IMR-90 (cell line): Measurements from ENCODE around the gene PRLH. TPM values are rescaled to one million over a fixed set of nuclear protein-coding genes. Genes with fewer than 3 reads are reported as not detected.
A peak's percentile ranks its signal among the peaks of the same experiment; 100 is the strongest.

ENCODE experiments used
- ATAC-seq: fragments of 200-7000 bp; cut with Tn5 transposase; 2 replicates; pipeline ENCODE4 v1.9.1; 2020; ENCODE audit warnings: low read depth, mild to moderate bottlenecking, moderate library complexity
- BruUV-seq: library from RNA; stranded (reverse); fragments of 400-500 nt; replicated peaks from 2 replicates; lab custom pipeline; 2021; lab: Mats Ljungman, UMichigan
- CTCF ChIA-PET: fragments of 300-600 bp; formaldehyde crosslinking; extraction: SDS; loops from one replicate; lab custom pipeline; 2021; ENCODE audit warnings: antibody characterized with exemption; lab: Yijun Ruan, JAX
- POLR2A ChIA-PET: fragments of 300-600 bp; sonication (Branson Sonifier 250); formaldehyde crosslinking; loops from one replicate; lab custom pipeline; 2022; ENCODE audit warnings: antibody characterized with exemption; ENCODE audit not compliant: unreplicated experiment; lab: Charles Lee
- DNase-seq: peaks from one replicate; pipeline ENCODE4 v3.0.0; 2013
- H2AFZ ChIP-seq: replicated peaks from 2 replicates; pipeline ENCODE3; 2013; ENCODE audit warnings: low read length, mild to moderate bottlenecking; ENCODE audit not compliant: poor library complexity
- H2AK5ac ChIP-seq: 2 replicates; pipeline ENCODE4 v1.6.1; 2013; ENCODE audit warnings: low read depth, low read length, inconsistent platforms
- H2AK9ac ChIP-seq: replicated peaks from 2 replicates; pipeline ENCODE3; 2013; ENCODE audit warnings: mild to moderate bottlenecking, low read depth, low read length, moderate library complexity; ENCODE audit not compliant: poor library complexity
- H2BK120ac ChIP-seq: 2 replicates; pipeline ENCODE4 v1.6.1; 2013; ENCODE audit warnings: low read depth, low read length, inconsistent platforms
- H2BK15ac ChIP-seq: 3 replicates; pipeline ENCODE4 v1.6.1; 2013; ENCODE audit warnings: low read depth, low read length, inconsistent platforms
- H2BK20ac ChIP-seq: 2 replicates; pipeline ENCODE4 v1.6.1; 2013; ENCODE audit warnings: low read depth, mild to moderate bottlenecking, inconsistent platforms, low read length, moderate library complexity
- H2BK5ac ChIP-seq: 2 replicates; pipeline ENCODE4 v1.6.1; 2013; ENCODE audit warnings: mild to moderate bottlenecking, low read depth, low read length, inconsistent platforms; ENCODE audit not compliant: poor library complexity, severe bottlenecking
- H3K14ac ChIP-seq: replicated peaks from 2 replicates; pipeline ENCODE4 v1.6.1; 2013; ENCODE audit warnings: low read depth, low read length, inconsistent platforms
- H3K18ac ChIP-seq: 2 replicates; pipeline ENCODE4 v1.6.1; 2013; ENCODE audit warnings: low read depth, low read length, control low read depth
- H3K23ac ChIP-seq: 2 replicates; pipeline ENCODE4 v1.6.1; 2013; ENCODE audit warnings: low read depth, low read length, inconsistent platforms
- H3K27ac ChIP-seq: 2 replicates; pipeline ENCODE4 v1.5.1; 2013; ENCODE audit warnings: mild to moderate bottlenecking, control low read depth, low read length; ENCODE audit not compliant: insufficient read depth
- H3K27me3 ChIP-seq: 2 replicates; pipeline ENCODE4 v1.6.1; 2013; ENCODE audit warnings: low read length; ENCODE audit not compliant: control insufficient read depth, insufficient read depth
- H3K36me3 ChIP-seq: 2 replicates; pipeline ENCODE4 v1.6.1; 2013; ENCODE audit warnings: low read length, mixed read lengths; ENCODE audit not compliant: control insufficient read depth, insufficient read depth
- H3K4ac ChIP-seq: 2 replicates; pipeline ENCODE4 v1.6.1; 2013; ENCODE audit warnings: low read depth, low read length, inconsistent platforms
- H3K4me1 ChIP-seq: 2 replicates; pipeline ENCODE4 v1.6.1; 2013; ENCODE audit warnings: low read length, mixed read lengths; ENCODE audit not compliant: control insufficient read depth, insufficient read depth
- H3K4me2 ChIP-seq: 2 replicates; pipeline ENCODE4 v1.6.1; 2013; ENCODE audit warnings: low read depth, mild to moderate bottlenecking, control low read depth, low read length, moderate library complexity
- H3K4me3 ChIP-seq: 2 replicates; pipeline ENCODE4 v1.5.1; 2013; ENCODE audit warnings: low read depth, mild to moderate bottlenecking, control low read depth, low read length, moderate library complexity; ENCODE audit not compliant: insufficient read depth
- H3K56ac ChIP-seq: 2 replicates; pipeline ENCODE4 v1.6.1; 2013; ENCODE audit warnings: low read length, inconsistent platforms; ENCODE audit not compliant: insufficient read depth; ENCODE audit errors: extremely low read depth
- H3K79me1 ChIP-seq, 2 experiments: 2 replicates each; pipeline ENCODE4 v1.6.1; 2013; ENCODE audit warnings: low read length in 2 of 2, inconsistent platforms in 1 of 2, low read depth in 1 of 2
- H3K9ac ChIP-seq: 2 replicates; pipeline ENCODE4 v1.6.1; 2013; ENCODE audit warnings: low read depth, low read length, control low read depth
- H3K9me1 ChIP-seq: 2 replicates; pipeline ENCODE4 v1.6.1; 2013; ENCODE audit warnings: low read length, inconsistent platforms; ENCODE audit not compliant: insufficient read depth
- H3K9me3 ChIP-seq: 2 replicates; pipeline ENCODE4 v1.6.1; 2013; ENCODE audit warnings: low read length; ENCODE audit not compliant: control insufficient read depth, insufficient read depth
- H4K20me1 ChIP-seq: 2 replicates; pipeline ENCODE4 v1.6.1; 2013; ENCODE audit warnings: low read length, inconsistent platforms; ENCODE audit not compliant: insufficient read depth
- H4K5ac ChIP-seq: 2 replicates; pipeline ENCODE4 v1.6.1; 2013; ENCODE audit warnings: mild to moderate bottlenecking, low read depth, low read length, control low read depth
- H4K8ac ChIP-seq, 2 experiments: 2 replicates each; pipeline ENCODE4 v1.6.1; 2013; ENCODE audit warnings: low read depth in 2 of 2, low read length in 2 of 2, control low read depth in 1 of 2, inconsistent platforms in 1 of 2
- H4K91ac ChIP-seq: 2 replicates; pipeline ENCODE4 v1.6.1; 2013; ENCODE audit warnings: low read depth, low read length, inconsistent platforms; ENCODE audit not compliant: insufficient read depth
- BHLHE40 ChIP-seq: fragments of 150-350 bp; IDR thresholded peaks from 2 replicates; pipeline ENCODE4 v1.6.1; 2016; ENCODE audit warnings: mild to moderate bottlenecking, low read depth, low read length
- CEBPB ChIP-seq: IDR thresholded peaks from 2 replicates; pipeline ENCODE4 v1.6.1; 2012; ENCODE audit warnings: low read depth, low read length, improper control_type of control experiment
- CHD1 ChIP-seq: IDR thresholded peaks from 2 replicates; pipeline ENCODE4 v1.6.1; 2012; ENCODE audit warnings: low read depth, low read length, improper control_type of control experiment
- FOS ChIP-seq: fragments of 150-350 bp; IDR thresholded peaks from 2 replicates; pipeline ENCODE4 v1.6.1; 2016; ENCODE audit warnings: low read depth, low read length
- MAFK ChIP-seq: IDR thresholded peaks from 2 replicates; pipeline ENCODE4 v1.6.1; 2012; ENCODE audit warnings: low read depth, low read length, improper control_type of control experiment
- MAZ ChIP-seq: IDR thresholded peaks from 2 replicates; pipeline ENCODE4 v1.6.1; 2012; ENCODE audit warnings: low read depth, mild to moderate bottlenecking, low read length, improper control_type of control experiment, moderate library complexity, borderline replicate concordance
- MXI1 ChIP-seq: IDR thresholded peaks from 2 replicates; pipeline ENCODE4 v1.6.1; 2012; ENCODE audit warnings: low read depth, mild to moderate bottlenecking, low read length, moderate library complexity, borderline replicate concordance
- NFE2L2 ChIP-seq: fragments of 150-350 bp; IDR thresholded peaks from 2 replicates; pipeline ENCODE4 v1.6.1; 2016; ENCODE audit warnings: low read depth, mild to moderate bottlenecking, low read length
- POLR2A ChIP-seq: IDR thresholded peaks from 2 replicates; pipeline ENCODE4 v1.6.1; 2012; ENCODE audit warnings: mild to moderate bottlenecking, low read depth, low read length
- RAD21 ChIP-seq: IDR thresholded peaks from 2 replicates; pipeline ENCODE4 v1.6.1; 2012; ENCODE audit warnings: low read length, improper control_type of control experiment
- RCOR1 ChIP-seq: IDR thresholded peaks from 2 replicates; pipeline ENCODE4 v1.6.1; 2012; ENCODE audit warnings: mild to moderate bottlenecking, low read length, improper control_type of control experiment; ENCODE audit not compliant: insufficient replicate concordance
- RFX5 ChIP-seq: IDR thresholded peaks from 2 replicates; pipeline ENCODE4 v1.8.0; 2012; ENCODE audit warnings: low read depth, mild to moderate bottlenecking, low read length, moderate library complexity
- SMC3 ChIP-seq: fragments of 150-350 bp; IDR thresholded peaks from 2 replicates; pipeline ENCODE4 v1.6.1; 2016; ENCODE audit warnings: low read depth, mild to moderate bottlenecking, antibody characterized with exemption, low read length, moderate library complexity
- USF2 ChIP-seq: fragments of 150-350 bp; IDR thresholded peaks from 2 replicates; pipeline ENCODE4 v1.6.1; 2017; ENCODE audit warnings: mild to moderate bottlenecking, antibody characterized with exemption, low read length, low read depth
- WGBS, 2 experiments: methylation state at CpG; one replicate each; pipeline versions ENCODE4 v1.1.5 to v1.1.7; 2013; ENCODE audit warnings: missing lambda C conversion rate in 2 of 2; ENCODE audit not compliant: insufficient read length in 1 of 2; ENCODE audit errors: extremely low coverage in 2 of 2; 5-methylcytosine and 5-hydroxymethylcytosine counted together
- dilution Hi-C: fragments of 300-500 bp; cut with HindIII; formaldehyde crosslinking; loops from one replicate; pipeline ENCODE4 v1.14.3; 2018; ENCODE audit warnings: low sequenced_read_pairs; ENCODE audit not compliant: unreplicated experiment
- in situ Hi-C: fragments of 300-500 bp; cut with MboI; formaldehyde crosslinking; loops from 3 replicates; pipeline ENCODE4 v1.14.3; 2019; ENCODE audit warnings: low sequenced_read_pairs, inconsistent platforms, mixed read lengths
- intact Hi-C: fragments of 100-400 bp; cut with micrococcal nuclease; formaldehyde crosslinking; loops from 2 replicates; pipeline ENCODE4 v1.10.0; 2022
- polyA plus RNA-seq, 3 experiments: library from polyadenylated mRNA; depleted of rRNA; stranded (reverse); fragments of >200 nt; gene quantifications; 2 replicates each; pipeline ENCODE4 v1.2.3, GENCODE V29; 2012; ENCODE audit warnings: low replicate concordance in 1 of 3
- total RNA-seq: library from RNA; depleted of rRNA; stranded (reverse); fragments of >200 nt; gene quantifications from 2 replicates; pipeline ENCODE4 v1.2.3, GENCODE V29; 2012

The PRLH gene
- total and polyA plus RNA-seq, 2 of the 4 experiments (the other 2 are of a cell fraction), result not detected

- H3K4me1 ChIP-seq, result peaks cover 7% of the 10 kb centered on the region
- H3K9me1 ChIP-seq, result 0 out of 2 replicates have a peak, but pooled peaks cover 3% of the 10 kb centered on the region
- no peak overlapping the region for H4K91ac ChIP-seq
- no peak for TF ChIP-seq RAD21
- TF ChIP-seq POLR2A, result no peak
- TF ChIP-seq BHLHE40, result no peak
- no peak for TF ChIP-seq RCOR1
- no peak for TF ChIP-seq CHD1
- TF ChIP-seq FOS, result no peak
- no peak for TF ChIP-seq MAFK
- TF ChIP-seq MXI1, result no peak
- TF ChIP-seq NFE2L2, result no peak
- no peak for TF ChIP-seq CEBPB
- TF ChIP-seq RFX5, result no peak
- no peak for TF ChIP-seq USF2
- no peak for TF ChIP-seq SMC3
- no peak for TF ChIP-seq MAZ
- H4K8ac ChIP-seq, result no peak overlapping the region
- H4K5ac ChIP-seq, result no peak overlapping the region
- H3K36me3 ChIP-seq, result no peaks in the 10 kb centered on the region
- ATAC-seq (no peak), DNase-seq (no peak)
- ChIA-PET POLR2A (no interaction called here), CTCF (no interaction called here)
- no peak overlapping the region for H2AK9ac ChIP-seq
- in situ Hi-C loops, result no loop called here
- no peak overlapping the region for H2BK15ac ChIP-seq
- no peak overlapping the region for H3K4ac ChIP-seq
- H3K14ac ChIP-seq, result no peak overlapping the region
- no peak overlapping the region for H2BK20ac ChIP-seq
- no peak overlapping the region for H3K23ac ChIP-seq
- BruUV-seq, result no TSS peak
- H3K4me2 ChIP-seq, result no peak overlapping the region
- no peak overlapping the region for H3K18ac ChIP-seq
- H3K79me1 ChIP-seq, result no peaks in the 10 kb centered on the region
- no peak overlapping the region for H3K9ac ChIP-seq
- H2BK5ac ChIP-seq, result no peak overlapping the region
- no peaks in the 10 kb centered on the region for H3K27me3 ChIP-seq
- peak overlapping the region; percentile 19 for H2AFZ ChIP-seq
- no peak overlapping the region for H2BK120ac ChIP-seq
- 85% methylated on average over 9 of the region's 13 CpGs; no CpG with 5 or more reads in 1 of the 2 experiments for WGBS, 2 experiments
- intact Hi-C loops, result no loop called here
- no peaks in the 10 kb centered on the region for H4K20me1 ChIP-seq
- H3K56ac ChIP-seq, result no peak overlapping the region
- no peaks in the 10 kb centered on the region for H3K9me3 ChIP-seq
- no peak overlapping the region for H2AK5ac ChIP-seq
- dilution Hi-C loops, result no loop called here
- H3K27ac ChIP-seq, result no peak overlapping the region
- no peak overlapping the region for H3K4me3 ChIP-seq
Measured at GRCh38 chr2:237596520-237597195, 30.3 kb downstream of the PRLH start.
